ENCODE results near the gene DAPK2. TPM values are rescaled to one million over a fixed set of nuclear protein-coding genes. Genes with fewer than 3 reads are reported as not detected.

The DAPK2 gene
- total RNA-seq, 1 donor from 2014 or later = 2.4 TPM

GRCh38 chr15:63912061-63912615 lies 134.1 kb downstream of the DAPK2 start:
- DNase-seq (ENCODE audit: low spot score in 2 of 2) = no peak
- no peak overlapping the region for H3K4me3 ChIP-seq
- intact Hi-C loops (cut with DNase I) = no loop called here

GRCh38 chr15:63911160-63911559 lies 135.1 kb downstream of the DAPK2 start:
- intact Hi-C loops (cut with DNase I) = no loop called here
- Histone ChIP-seq H3K27ac (no peak overlapping the region), H3K9me3 (no peaks in the 10 kb centered on the region), H3K4me3 (no peak overlapping the region), H3K27me3 (no peaks in the 10 kb centered on the region), H3K36me3 (no peaks in the 10 kb centered on the region), H3K4me1 (peaks cover 0 to 15% of the 10 kb centered on the region in 2 donors)
- no peak for TF ChIP-seq CTCF (IDR thresholded peaks at IDR 0.05)
- DNase-seq (ENCODE audit: low spot score in 2 of 2) = no peak

More at GRCh38 chr15:63912061-63912615, 134.1 kb downstream of the DAPK2 start:
- peaks cover 0 to 18% of the 10 kb centered on the region in 2 donors for H3K4me1 ChIP-seq
- H3K9me3 ChIP-seq = no peaks in the 10 kb centered on the region
- no peak overlapping the region for H3K27ac ChIP-seq
- no peaks in the 10 kb centered on the region for H3K27me3 ChIP-seq
- TF ChIP-seq CTCF (IDR thresholded peaks at IDR 0.05) = no peak
- no peaks in the 10 kb centered on the region for H3K36me3 ChIP-seq

GRCh38 chr15:63909819-63910437 lies 136.4 kb downstream of the DAPK2 start:
- no peak for TF ChIP-seq CTCF (IDR thresholded peaks at IDR 0.05)
- H3K4me1 ChIP-seq = peaks cover 0 to 15% of the 10 kb centered on the region in 2 donors
- H3K27ac ChIP-seq = peak overlapping the region; percentile 34 to 39
- H3K9me3 ChIP-seq = no peaks in the 10 kb centered on the region
- no peak overlapping the region for H3K4me3 ChIP-seq
- intact Hi-C loops (cut with DNase I) = no loop called here
- DNase-seq (ENCODE audit: low spot score in 2 of 2) = no peak
- no peaks in the 10 kb centered on the region for H3K27me3 ChIP-seq
- no peaks in the 10 kb centered on the region for H3K36me3 ChIP-seq

- H3K27ac ChIP-seq = no peak overlapping the region
- DNase-seq (ENCODE audit: low spot score in 2 of 2) = no peak
- H3K4me3 ChIP-seq = no peak overlapping the region
- intact Hi-C loops (cut with DNase I) = no loop called here
- H3K36me3 ChIP-seq = no peaks in the 10 kb centered on the region
- no peak for TF ChIP-seq CTCF (IDR thresholded peaks at IDR 0.05)
- no peaks in the 10 kb centered on the region for H3K27me3 ChIP-seq
- H3K9me3 ChIP-seq = no peaks in the 10 kb centered on the region
- peaks cover 0 to 15% of the 10 kb centered on the region in 2 donors for H3K4me1 ChIP-seq
Measured at GRCh38 chr15:63908991-63909390, 137.3 kb downstream of the DAPK2 start.

- no peak for DNase-seq (ENCODE audit: low spot score in 2 of 2)
- TF ChIP-seq CTCF (IDR thresholded peaks at IDR 0.05) = no peak
Measured at GRCh38 chr15:63908281-63908680, 138.0 kb downstream of the DAPK2 start.

More at GRCh38 chr15:63908281-63908680, 138.0 kb downstream of the DAPK2 start:
- Histone ChIP-seq H3K4me3 (no peak overlapping the region), H3K36me3 (no peaks in the 10 kb centered on the region), H3K4me1 (peaks cover 0 to 15% of the 10 kb centered on the region in 2 donors), H3K27me3 (no peaks in the 10 kb centered on the region), H3K27ac (no peak overlapping the region), H3K9me3 (no peaks in the 10 kb centered on the region)
- intact Hi-C loops (cut with DNase I) = no loop called here

Data from ascending aorta (tissue), 2 donors.